Mesothelial cell of epicardium (in vitro differentiated cells): ENCODE results near the gene MPPED1. TPM values are rescaled to one million over a fixed set of nuclear protein-coding genes. Genes with fewer than 3 reads are reported as not detected.

Source experiments
- DNase-seq, 2 experiments: peaks; one replicate each; pipeline ENCODE4 v3.0.0; 2021; ENCODE audit warnings: low spot score in 2 of 2; ENCODE audit not compliant: unreplicated experiment in 2 of 2
- H3K27ac Mint-ChIP-seq: 2 replicates; pipeline ENCODE4 v1.8.0; 2021; ENCODE audit warnings: mixed read lengths
- H3K27me3 Mint-ChIP-seq: 2 replicates; pipeline ENCODE4 v1.8.0; 2021; ENCODE audit warnings: low read depth, mixed read lengths
- H3K36me3 Mint-ChIP-seq: 2 replicates; pipeline ENCODE4 v1.8.0; 2021; ENCODE audit warnings: mixed read lengths
- H3K4me1 Mint-ChIP-seq: 2 replicates; pipeline ENCODE4 v1.8.0; 2021; ENCODE audit warnings: mixed read lengths
- H3K4me3 Mint-ChIP-seq: 2 replicates; pipeline ENCODE4 v1.8.0; 2021; ENCODE audit warnings: mild to moderate bottlenecking, moderate library complexity, mixed read lengths
- H3K9me3 Mint-ChIP-seq: 2 replicates; pipeline ENCODE4 v1.8.0; 2021; ENCODE audit warnings: mixed read lengths
- total RNA-seq: library from RNA; stranded (reverse); gene quantifications from 3 replicates; pipeline ENCODE4 v1.2.1, GENCODE V29; 2021
- TF ChIP-seq, protein P1 (sequence below): fragments of 200-600 bp; sonication (generic); IDR thresholded peaks from one replicate; pipeline ENCODE4 v1.5.0; 2021; ENCODE audit warnings: antibody characterized with exemption; ENCODE audit not compliant: unreplicated experiment

Gene MPPED1
- total RNA-seq, 1 donor from 2014 or later: 0.76 TPM

DNA sequence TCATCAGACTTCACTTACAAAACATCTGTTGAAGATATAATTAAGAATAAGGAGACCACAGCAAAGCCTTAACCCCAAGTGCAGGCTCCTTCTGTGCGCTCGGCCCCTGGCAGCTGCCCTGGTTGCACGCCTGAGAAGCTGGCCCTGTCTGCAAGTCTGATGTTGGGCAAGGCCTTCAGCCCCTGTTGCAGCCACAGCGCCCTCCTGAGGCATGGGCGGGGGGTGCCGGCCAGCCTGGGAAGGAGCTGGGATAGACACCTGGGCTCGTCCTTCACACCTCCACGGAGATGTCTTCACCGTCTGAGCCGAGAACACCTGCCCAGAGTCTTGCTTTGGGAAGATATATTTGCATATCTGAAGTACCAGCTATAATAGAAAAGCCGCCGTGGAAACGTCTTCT is 104.1 kb downstream of the MPPED1 start:
- Mint-ChIP-seq H3K36me3 (no peaks in the 10 kb centered on the region), H3K4me1 (no peaks in the 10 kb centered on the region), H3K27me3 (peaks cover 21% of the 10 kb centered on the region), H3K9me3 (no peaks in the 10 kb centered on the region), H3K4me3 (no peak overlapping the region), H3K27ac (no peak overlapping the region)
- no peak for DNase-seq
- TF ChIP-seq, protein P1, sequence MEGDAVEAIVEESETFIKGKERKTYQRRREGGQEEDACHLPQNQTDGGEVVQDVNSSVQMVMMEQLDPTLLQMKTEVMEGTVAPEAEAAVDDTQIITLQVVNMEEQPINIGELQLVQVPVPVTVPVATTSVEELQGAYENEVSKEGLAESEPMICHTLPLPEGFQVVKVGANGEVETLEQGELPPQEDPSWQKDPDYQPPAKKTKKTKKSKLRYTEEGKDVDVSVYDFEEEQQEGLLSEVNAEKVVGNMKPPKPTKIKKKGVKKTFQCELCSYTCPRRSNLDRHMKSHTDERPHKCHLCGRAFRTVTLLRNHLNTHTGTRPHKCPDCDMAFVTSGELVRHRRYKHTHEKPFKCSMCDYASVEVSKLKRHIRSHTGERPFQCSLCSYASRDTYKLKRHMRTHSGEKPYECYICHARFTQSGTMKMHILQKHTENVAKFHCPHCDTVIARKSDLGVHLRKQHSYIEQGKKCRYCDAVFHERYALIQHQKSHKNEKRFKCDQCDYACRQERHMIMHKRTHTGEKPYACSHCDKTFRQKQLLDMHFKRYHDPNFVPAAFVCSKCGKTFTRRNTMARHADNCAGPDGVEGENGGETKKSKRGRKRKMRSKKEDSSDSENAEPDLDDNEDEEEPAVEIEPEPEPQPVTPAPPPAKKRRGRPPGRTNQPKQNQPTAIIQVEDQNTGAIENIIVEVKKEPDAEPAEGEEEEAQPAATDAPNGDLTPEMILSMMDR: no peak

DNA sequence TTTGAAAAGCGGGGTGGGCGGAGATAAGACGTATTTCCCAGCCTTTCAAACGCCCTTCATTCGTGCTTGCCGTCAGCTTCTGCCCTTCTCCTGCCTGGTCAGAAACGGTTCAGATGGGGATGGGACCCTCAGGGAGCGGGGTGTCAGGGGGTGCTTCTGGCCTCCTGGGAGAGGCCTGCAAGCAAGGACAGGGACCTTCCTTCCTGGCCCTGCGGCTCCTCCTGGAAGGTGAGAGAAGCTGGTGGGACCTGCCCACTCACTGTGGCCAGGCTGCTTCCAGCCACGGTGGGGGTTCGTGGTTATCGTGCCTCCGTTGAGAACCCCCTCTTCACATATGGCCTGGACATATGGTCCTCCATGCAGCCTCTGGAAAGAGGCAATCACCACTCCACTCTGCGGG is 104.6 kb downstream of the MPPED1 start:
- Mint-ChIP-seq H3K27ac (no peak overlapping the region), H3K4me3 (no peak overlapping the region), H3K36me3 (no peaks in the 10 kb centered on the region), H3K4me1 (no peaks in the 10 kb centered on the region), H3K27me3 (peaks cover 21% of the 10 kb centered on the region), H3K9me3 (no peaks in the 10 kb centered on the region)
- DNase-seq: no peak
- TF ChIP-seq, protein P1: no peak

DNA sequence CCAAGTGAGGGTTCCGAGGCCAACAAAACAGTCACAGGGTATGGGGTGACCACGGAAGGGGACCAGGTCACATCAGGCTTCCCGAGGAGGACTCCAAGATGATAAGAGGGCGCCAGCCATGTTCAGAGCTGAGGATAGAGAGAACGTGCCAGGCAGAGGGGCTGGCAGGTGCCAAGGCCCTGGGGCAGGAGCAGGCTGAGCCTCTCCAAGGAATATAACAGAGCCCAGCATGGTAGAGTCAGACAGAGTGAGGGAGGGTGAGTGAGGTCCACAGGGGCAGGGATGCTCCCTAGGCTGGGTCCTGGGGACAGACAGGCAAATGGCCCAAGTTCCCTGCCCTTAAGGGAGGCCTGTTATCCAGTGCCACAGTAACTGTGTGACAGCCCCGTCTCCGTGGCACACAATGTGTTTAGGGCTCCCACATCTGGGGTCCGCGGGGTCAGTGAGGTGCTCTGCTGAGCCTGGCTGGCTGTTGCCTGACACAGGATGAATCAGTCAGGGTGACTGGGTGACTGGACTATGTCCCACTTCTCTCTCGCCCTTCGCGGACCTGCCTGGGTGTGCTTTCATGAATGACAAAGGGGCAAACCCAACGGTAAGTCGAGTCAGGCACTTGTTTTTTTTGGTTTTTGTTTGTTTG is 105.3 kb downstream of the MPPED1 start:
- Mint-ChIP-seq H3K9me3 (no peaks in the 10 kb centered on the region), H3K27me3 (peaks cover 21% of the 10 kb centered on the region), H3K4me3 (no peak overlapping the region), H3K4me1 (no peaks in the 10 kb centered on the region), H3K27ac (no peak overlapping the region), H3K36me3 (no peaks in the 10 kb centered on the region)
- no peak for DNase-seq
- TF ChIP-seq, protein P1: no peak

DNA sequence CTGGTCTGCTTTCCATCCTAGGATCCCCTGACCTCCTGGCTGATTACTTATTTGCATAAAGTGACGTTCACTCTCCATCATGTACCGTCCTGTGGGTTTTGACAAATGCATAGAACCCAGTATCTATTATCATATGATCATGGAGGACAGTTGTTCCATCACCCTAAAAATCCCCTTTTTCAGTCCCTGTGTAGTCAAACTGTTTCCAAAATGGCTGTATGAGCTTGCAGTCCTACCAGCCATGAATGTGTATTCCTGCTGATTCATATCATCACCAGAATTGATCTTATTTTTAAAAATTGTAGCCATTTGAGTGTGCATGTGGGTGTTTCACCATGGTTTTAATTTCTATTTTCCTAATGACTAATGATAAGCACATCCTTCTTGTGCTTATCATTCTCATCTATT is 108.8 kb downstream of the MPPED1 start:
- no peaks in the 10 kb centered on the region for H3K36me3 Mint-ChIP-seq
- peaks cover 28% of the 10 kb centered on the region for H3K27me3 Mint-ChIP-seq
- TF ChIP-seq, protein P1: no peak
- no peak for DNase-seq
- no peaks in the 10 kb centered on the region for H3K4me1 Mint-ChIP-seq
- no peak overlapping the region for H3K4me3 Mint-ChIP-seq
- no peaks in the 10 kb centered on the region for H3K9me3 Mint-ChIP-seq
- no peak overlapping the region for H3K27ac Mint-ChIP-seq

DNA sequence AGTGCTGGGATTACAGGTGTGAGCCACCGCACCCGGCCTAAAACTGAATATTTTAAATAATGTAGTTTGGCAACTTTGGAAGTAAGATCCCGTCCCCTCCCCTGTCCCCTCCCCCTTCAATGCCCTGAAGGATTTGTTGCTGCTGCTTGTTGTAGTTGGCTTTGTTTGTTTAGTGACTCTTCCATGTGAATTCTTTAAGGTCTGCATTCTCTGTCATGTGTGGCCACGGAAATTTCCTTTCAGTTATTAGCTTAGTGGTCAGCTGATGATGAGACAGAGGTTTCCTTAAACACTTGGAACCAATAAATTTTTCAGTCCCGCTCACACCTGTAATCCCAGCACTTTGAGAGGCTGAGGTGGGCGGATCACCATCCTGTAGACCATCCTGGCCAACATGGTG is 109.9 kb downstream of the MPPED1 start:
- H3K9me3 Mint-ChIP-seq: no peaks in the 10 kb centered on the region
- H3K4me3 Mint-ChIP-seq: no peak overlapping the region
- no peaks in the 10 kb centered on the region for H3K4me1 Mint-ChIP-seq
- no peak overlapping the region for H3K27ac Mint-ChIP-seq
- TF ChIP-seq, protein P1: no peak
- no peaks in the 10 kb centered on the region for H3K36me3 Mint-ChIP-seq
- peaks cover 29% of the 10 kb centered on the region for H3K27me3 Mint-ChIP-seq
- no peak for DNase-seq
